Dedifferentiated amniotic fluid mesenchymal stem cell (primary cell): Measurements from ENCODE around the gene PRSS33.

ENCODE experiments used
- DNase-seq: peaks from one replicate; pipeline ENCODE4 v3.0.0-alpha.2; 2016; ENCODE audit errors: extremely low spot score

The PRSS33 gene, protein sequence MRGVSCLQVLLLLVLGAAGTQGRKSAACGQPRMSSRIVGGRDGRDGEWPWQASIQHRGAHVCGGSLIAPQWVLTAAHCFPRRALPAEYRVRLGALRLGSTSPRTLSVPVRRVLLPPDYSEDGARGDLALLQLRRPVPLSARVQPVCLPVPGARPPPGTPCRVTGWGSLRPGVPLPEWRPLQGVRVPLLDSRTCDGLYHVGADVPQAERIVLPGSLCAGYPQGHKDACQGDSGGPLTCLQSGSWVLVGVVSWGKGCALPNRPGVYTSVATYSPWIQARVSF

DNA sequence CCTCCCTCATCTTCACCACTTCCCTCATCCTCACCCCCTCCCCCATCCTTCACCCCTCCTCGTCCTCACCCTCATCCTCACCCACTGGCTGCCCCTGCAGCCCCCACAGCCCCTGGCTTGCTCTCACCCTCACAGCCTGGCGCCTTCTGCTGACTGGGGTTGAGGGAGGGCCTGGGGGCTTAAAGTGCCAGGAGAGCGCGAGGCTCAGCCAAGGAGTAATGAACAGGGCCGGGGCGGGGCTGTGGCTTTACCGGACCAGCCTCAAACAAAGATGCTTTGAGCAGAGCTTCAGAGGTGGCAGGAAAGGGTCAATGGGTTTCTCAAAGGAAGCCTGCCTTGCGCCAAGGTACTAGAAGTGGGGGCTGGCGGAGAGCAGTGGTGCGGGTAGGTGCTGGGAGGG lies at the start of gene PRSS33:
Gene PRSS33 (minus strand): TSS at position 155 of the 400 bp plus-strand sequence. CDS start 1,013 bp downstream, outside the sequence.
- no peak for DNase-seq

DNA sequence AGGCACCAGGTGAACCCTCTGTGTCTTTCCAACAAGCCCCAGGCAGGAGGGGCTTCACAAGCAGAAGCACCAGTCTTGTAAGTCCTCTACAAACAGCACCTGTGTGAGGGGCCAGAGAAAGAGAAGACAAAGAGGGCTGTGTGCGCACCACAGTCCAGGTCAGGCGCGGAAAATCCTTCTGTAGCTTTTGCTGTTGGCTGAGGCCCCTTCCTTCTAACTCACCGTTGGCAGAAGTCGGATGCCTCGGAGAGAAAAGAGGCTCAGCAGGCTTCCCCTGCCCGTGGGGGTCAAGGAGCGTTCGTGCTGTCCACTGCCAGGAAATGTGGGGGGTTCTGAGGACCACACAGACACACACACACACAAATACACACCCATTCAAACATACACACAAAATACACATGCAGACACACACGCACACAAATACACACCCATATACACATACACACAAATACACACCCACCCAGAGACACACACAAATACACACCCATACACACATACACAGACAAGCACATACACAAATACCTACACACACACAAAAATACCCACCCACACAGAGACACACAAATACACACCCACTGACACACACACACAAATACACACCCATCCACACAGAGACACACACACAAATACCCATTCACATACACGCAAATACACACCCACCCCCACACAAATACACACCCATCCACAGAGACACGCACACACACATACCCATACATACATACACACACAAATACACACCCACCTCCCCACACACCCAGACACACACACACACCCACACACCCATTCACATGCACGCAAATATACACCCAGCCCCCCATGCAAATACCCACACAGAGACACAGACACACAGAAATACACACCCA lies 49.5 kb upstream of the PRSS33 start:
- DNase-seq: no peak

DNA sequence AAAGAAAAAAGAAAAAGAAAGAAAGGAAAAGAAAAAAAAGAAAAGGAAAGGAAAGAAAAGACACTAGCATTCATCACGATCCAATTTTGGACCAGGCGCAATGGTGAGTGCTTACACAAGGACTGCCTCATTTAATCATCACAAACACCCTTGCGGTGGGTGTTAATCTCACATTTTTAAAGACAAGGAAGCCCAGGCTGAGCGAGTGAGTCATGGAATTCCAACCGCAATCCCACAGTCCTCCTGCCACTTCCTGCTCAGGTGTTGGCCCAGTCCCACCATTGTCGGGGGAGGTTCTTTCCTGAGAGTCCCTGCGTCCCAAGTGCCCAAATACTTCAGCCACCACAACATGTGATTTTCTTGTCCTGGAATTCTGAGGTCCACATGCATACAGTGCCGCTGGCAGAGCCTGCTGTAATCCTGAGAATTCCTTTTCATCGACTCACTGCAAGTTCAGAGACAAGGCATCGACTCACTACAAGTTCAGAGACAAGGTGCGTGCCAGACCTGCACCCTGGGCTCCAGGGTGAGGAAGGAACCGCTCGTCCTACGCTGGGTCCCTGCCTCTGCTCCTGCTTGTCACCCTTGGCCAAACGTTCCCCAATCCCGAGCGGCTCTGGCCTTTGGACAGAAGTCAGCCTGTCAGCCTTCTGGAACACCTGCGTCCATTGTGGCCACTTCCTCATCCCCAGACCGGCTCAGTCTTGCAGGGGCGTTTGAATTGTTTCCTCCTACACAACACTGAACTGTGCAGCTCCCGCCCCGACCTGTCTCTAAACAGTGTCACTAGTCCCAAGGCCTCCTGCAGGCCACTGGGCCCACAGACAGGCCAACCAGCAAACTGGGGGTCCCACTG lies 48.5 kb upstream of the PRSS33 start:
- DNase-seq: peak; percentile 76

DNA sequence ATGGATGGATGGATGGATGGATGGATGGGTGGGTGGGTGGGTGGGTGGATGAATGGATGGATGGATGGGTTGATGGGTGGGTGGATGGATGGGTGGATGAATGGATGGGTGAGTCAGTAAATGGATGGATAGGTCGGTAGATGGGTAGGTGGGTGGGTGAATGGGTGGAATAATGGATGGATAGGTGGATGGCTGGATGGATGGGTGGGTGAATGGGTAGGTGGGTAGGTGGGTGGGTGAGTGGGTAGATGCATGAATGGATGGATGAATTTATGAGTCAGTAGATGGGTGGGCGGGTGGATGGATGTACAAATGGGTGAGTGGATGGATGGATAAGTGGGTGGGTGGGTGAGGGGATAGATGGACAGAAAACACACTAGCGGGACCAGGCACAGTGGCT lies 47.6 kb upstream of the PRSS33 start:
- no peak for DNase-seq

DNA sequence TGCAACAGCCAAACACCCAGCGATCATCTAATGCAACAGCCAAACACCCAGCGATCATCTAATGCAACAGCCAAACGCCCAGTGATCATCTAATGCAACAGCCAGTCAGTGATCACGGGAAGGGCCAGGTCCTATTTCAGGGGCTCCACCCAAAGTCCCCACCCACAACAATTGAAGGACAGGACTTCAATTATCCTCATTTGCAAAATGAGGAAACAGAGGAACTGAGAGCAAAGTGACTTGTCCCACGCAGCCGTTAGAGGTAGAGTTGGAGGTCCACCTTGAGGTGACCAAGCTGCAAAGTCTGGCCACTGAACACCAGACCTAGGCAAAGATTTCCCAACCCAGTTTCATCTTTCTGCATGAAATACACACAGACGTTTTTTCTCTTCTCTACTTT lies 46.4 kb upstream of the PRSS33 start:
- no peak for DNase-seq

DNA sequence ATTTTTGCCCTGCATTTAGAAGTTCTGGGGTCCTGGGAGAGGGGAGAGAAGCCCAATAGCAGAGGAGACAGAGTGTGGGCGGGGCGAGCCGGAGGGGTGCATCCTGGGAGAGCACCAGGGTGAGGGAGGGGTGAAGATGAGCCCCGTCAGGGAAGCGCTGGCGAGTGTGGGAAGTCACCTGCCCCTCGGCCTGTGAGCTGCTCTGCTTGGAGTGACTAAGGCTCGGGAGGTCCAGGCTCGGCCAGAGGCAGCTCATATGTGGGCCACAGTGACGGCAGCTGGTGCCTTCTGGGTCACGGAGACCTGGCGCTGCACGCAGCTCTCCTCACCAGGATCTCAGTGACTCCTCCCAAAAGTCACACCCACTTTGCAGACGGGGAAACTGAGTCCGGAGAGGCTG lies 43.8 kb upstream of the PRSS33 start:
- DNase-seq: no peak

DNA sequence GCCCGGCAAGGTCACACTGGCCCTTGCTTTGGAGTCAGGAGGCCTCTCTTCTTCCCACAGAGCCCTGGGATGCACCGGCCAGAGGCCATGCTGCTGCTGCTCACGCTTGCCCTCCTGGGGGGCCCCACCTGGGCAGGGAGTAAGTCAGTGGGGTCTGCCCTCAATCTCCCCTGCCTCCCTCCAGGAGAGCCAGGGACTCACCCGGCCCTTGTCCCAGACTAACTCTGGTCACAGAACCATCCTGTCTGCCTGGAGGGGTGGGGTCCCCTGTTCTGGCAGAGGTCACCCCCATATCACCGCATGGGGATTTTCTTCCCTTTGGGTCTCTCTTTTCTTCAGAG lies 43.0 kb upstream of the PRSS33 start:
- DNase-seq: no peak

DNA sequence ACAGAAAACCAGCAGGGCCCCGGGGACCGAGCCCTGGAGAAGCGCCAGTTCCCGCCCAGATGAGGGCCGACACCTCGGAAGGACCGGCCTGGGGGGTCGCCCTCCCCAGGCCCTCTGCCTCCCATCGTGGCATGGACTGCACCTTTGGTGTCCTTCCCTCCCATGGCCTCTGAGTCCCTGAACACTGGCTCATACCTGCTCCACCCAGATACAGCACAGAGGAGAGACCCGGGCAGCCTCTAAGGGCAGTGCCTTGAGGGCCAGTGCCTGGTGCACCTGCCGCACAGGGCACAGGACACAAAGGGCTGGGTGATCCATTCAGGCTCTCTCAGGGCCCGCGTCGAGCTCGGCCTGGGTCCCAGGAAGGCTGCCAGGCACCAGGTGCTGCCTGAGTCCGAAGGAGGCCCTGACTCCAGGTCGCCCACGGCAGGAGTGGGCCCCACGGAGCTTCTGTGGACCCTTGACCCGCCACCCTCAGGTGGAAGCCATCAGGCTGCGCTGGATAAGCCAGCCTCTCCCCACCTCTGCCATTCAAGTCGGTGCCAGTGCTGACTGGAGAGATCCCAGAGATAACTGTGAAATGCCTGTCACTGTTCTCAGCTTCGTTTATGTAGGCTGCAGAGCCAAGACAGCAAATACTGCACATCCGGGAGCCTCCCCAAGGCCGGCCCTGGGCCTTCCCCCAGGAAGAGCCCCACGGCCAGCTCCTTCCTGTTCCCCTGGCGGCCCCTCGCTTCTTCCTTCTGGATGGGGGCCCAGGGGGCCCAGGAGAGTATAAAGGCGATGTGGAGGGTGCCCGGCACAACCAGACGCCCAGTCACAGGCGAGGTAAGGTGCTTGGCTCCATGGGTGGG lies 42.4 kb upstream of the PRSS33 start, which contains the start of gene ZG16B:
Gene ZG16B (plus strand): TSS at position 803 of the 854 bp plus-strand sequence. CDS start 139 bp downstream, outside the sequence.
- no peak for DNase-seq

DNA sequence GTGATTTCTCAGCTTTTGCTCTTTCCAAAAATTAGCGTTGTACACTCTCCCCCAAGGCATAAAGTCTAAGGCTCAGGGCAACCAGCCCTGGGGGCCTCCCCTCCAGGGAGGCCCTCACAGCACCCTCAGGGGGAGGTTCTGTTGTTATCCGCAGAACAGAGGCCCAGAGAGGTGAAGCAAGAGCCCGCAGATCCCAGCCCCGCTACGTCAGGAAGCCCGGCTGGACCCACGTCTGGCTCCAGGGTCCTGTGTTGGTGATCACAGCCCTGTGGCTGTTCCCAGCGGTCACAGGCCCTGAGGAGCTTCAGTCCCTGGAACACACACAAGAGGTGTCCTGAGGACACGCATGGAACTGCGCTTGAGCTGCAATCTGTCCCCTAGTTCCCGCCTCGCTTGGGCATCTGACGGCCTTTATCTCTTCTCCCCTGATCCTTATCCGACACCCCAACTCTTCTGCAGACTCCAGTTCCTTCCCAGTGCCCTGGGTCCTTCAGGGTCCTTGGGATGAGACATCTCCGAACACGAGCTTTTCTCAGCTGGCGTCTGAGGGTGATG lies 41.6 kb upstream of the PRSS33 start:
- no peak for DNase-seq

DNA sequence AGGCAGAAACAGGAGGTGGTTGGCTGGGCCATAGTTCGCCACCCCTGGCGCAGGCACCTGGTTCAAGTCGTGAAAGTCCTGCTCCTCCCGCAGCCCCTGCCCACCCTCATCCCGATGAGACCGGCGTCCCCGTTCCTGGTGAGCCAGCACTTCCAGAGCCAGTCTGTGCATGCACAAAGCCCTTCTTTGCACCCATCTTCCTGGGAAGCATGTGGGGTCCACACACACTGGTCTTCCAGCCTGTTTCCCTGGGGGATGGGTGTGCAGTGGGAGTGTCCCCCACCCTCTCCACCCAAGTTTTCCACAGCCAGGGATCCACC lies 41.1 kb upstream of the PRSS33 start:
- DNase-seq: no peak

DNA sequence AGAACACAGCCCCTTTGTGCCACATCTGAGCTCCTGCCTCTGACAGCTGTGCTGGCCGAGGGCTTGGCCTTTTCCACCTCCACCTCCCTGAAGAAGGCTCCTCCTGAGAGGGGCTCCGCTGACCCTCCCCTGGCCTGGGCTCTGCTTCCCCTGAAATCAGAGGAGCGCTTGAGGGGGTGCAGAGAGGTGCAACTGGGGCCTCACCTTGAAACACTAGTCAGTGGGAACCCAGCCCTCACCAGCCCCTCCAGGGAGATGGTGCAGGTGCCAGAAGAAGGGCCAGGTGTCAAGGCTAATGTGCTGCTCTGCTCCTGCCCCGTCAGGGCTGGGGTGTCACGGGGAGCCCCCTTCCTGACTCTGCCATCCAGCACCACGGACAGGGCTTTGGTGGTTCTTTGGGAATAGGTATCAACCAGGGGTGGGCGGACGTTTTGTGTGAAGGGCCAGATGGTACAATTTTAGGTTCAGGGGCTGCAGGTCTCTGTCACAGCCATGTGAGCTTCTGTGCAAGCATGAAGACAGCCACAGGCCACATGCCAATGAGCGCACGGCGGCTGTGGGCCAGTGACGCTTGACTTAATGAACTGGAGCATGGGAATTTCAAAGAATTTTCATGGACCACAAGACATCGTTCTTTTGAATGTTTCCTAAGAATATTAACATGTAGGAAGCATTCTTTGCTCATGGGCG lies 40.6 kb upstream of the PRSS33 start:
- no peak for DNase-seq

DNA sequence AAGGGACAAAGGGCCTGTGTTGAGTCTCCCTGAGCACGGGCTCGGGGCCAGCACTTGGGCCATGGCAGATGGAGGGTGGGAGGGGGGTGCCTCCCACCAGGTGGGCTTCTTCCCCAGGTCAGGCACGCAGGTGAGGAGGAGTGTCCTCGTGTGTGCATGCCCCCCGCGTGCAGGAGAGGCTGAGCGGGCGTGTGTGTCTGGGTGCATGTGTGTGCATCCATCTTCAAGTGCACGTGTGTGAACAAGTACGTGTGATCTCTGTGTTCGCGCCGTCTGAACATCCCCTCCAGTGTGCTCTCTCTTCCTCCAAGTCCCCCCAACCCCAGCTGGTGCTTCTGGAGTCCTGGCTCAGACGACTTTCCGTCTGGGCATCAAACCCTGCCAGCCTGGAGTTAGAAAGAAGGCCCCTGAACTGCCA lies 40.0 kb upstream of the PRSS33 start:
- DNase-seq: no peak

DNA sequence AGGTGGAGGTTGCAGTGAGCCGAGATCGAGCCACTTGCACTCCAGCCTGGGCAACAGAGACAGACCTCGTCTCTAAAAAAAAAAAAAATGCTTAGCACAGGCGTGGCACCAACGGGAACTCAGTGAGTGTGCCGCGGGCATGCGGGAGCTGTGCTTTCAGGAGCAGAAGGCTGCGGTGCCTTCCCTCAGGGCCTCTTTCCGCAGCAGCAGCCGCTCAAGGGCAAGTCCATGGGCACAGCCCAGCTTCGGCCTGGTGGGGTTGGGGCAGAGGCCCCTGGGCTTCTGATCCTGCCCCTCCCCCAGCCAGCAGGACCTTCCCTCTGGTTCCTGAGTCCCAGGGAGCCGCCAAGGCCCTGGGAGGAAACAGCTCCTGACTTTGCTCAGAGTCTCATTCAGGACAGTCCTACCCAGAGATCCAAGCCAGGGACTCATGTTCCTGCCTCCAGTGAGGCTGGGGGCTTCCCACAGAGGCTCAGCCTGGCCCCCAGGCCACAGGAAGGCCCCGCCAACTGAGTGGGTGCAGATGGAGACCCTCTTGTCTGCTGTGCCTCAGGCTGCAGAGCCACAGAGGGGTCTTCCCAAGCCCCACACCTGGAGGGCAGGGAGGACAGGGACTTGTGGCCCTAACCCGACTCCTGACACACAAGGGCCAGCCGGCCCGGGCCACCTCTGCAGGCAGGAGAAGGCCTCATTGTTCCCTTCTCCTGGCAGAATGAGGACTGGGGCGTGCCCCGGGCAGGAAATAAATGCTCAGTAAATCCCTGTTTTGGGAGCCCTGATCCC lies 39.4 kb upstream of the PRSS33 start:
- no peak for DNase-seq

DNA sequence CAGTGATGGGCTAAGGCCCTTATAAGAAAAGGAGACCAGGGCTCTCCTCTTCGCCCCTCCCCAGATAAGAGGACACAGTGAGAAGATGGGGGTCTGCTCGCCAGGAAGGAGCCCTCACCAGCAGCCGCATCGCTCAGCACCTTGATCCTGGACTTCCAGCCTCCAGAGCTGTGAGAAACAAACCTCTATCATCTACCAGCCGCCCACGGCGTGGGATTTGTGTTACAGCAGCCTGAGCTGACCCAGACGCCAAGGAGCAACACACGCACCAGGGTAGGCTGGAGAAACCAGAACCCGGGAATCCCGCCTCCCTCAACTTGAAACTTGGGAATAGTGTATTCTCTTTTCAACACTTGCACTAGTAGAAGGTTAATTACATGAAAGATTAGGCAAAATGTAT lies 38.5 kb upstream of the PRSS33 start:
- DNase-seq: no peak

DNA sequence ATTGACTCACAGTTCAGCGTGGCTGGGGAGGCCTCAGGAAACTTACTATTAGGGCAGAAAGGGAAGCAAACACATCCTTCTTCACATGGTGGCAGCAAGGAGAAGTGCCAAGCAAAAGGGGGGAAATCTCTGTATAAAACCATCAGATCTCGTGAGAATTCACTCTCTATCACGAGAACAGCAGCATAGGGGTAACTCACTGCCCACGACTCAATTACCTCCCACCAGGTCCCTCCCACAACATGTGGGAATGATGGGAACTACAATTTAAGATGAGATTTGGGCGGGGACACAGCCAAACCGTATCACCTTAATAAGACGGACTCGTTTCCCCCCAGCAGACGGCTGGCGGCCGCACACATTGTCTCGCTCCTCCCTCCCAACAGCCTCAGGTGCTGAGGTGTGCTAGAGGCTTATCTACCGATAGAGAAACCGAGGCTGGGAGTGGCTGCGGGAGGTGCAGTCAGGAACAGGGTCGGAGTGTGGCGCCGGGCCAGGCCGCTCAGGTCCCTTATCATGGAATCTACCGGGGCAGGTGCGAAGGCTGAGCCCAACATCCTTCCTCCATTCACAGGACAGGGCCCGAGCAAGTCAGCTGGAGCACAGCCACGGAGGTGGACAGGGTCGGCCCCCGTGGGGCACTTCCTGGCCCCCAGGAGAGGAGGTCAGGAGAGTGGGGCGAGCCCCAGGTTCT lies 37.8 kb upstream of the PRSS33 start:
- DNase-seq: no peak

DNA sequence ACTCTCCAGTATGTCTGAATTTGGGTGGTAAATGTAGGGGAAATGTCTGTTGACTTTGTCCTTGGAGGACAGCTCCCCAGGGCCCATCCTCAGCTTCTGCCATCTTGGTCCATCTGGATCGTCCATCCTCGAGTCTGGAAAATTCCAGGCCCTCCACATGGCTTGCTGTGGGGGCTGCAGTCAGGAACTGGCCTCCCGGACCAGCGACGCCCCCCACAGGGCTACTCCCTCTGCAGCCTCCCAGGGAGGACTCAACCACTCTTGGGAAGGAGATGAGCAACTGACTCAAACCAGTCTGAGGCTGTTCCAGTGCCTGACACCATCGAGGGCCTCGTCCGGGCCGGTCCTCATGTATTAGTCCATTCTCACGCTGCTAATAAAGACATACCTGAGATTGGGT lies 37.3 kb upstream of the PRSS33 start:
- DNase-seq: no peak

DNA sequence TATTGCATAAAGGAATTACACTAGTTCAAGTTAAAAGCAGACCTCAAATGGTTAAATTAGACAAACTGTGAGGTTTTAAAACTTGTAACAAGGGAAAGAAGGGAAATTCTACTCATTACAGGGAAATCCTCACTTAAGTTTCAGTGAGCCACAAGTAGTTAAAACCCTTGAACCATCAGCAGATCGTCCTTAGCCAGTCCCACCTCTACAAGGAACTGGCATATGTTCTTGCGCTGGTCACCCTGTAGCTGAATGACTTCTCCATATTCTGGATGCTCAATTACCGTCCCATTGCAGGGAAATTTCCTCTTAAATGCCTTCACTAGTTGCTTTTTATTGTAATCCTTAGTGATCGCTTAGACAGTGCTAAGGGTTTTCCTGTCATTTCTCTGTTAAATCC lies 35.1 kb upstream of the PRSS33 start:
- no peak for DNase-seq

DNA sequence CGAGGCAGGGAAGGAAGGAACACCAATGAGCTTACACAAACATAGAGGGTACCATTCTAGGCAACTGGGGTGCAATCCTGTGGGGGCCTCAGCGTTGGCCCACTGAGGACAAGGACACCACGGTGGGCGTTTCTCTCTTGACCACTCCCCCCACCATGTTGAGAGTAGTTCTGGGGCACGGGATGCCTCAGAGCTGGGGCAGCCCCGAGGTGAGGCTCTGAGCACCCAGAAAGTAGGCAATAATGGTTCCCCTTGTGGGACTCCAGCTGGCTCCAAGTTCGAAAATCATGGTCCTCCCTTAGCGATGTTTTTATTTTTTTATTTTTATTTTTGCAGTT lies 34.8 kb upstream of the PRSS33 start:
- DNase-seq: no peak

DNA sequence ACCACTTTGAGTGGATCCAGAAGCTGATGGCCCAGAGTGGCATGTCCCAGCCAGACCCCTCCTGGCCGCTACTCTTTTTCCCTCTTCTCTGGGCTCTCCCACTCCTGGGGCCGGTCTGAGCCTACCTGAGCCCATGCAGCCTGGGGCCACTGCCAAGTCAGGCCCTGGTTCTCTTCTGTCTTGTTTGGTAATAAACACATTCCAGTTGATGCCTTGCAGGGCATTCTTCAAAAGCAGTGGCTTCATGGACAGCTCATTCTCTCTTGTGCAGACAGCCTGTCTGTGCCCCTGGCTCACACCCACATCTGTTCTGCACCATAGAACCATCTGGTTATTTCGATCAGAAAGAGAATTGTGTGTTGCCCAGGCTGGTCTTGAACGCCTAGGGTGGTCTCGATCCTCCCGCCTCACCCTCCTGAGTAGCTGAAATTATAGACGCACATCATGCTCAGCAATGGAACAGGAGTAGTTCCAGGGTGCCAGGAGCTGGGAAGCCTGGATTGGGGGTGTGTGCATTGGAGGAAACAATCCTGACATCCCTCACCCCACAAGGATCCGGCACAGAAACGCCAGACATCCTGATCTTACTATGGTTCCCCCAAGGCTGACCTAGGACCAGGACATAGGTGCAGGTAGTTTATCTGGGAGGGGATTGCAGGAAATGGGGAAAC lies 34.3 kb upstream of the PRSS33 start:
- DNase-seq: no peak
